ENCODE results near the gene PTPRN2. TPM values are rescaled to one million over a fixed set of nuclear protein-coding genes. Genes with fewer than 3 reads are reported as not detected.

PTPRN2 gene
- total and polyA plus RNA-seq, 7 donors = 3.2 to 7.1 (median 5.5) TPM

DNA sequence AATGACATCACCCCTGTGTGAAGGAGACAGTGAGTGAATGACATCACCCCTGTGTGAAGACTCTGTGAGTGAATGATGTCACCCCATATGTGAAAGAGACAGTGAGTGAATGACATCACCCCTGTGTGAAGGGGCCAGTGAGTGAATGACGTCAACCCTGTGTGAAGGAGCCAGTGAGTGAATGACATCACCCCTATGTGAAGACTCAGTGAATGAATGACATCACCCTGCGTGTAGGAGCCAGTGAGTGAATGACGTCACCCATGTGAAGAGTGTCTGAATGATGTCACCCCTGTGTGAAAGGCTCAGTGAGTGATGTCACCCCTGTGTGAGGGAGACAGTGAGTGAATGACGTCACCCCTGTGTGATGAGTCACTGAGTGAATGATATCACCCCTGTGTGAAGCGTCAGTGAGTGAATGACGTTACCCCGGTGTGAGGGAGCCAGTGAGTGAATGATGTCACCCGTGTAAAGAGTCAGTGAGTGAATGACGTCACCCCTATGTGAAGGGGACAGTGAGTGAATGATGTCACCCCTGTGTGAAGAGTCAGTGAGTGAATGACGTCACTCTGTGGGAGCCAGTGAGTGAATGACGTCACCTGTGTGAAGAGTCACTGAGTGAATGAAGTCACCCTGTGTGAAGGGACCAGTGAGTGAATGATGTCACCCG lies 478.1 kb downstream of the PTPRN2 start:
- no peaks in the 10 kb centered on the region for H3K9me3 ChIP-seq
- intact Hi-C loops (cut with DNase I) = no loop called here
- TF ChIP-seq POLR2A (IDR thresholded peaks at IDR 0.05) (no peak), EP300 (IDR thresholded peaks at IDR 0.05) (no peak), POLR2AphosphoS5 (IDR thresholded peaks at IDR 0.05) (no peak)
- TF ChIP-seq, protein P1, sequence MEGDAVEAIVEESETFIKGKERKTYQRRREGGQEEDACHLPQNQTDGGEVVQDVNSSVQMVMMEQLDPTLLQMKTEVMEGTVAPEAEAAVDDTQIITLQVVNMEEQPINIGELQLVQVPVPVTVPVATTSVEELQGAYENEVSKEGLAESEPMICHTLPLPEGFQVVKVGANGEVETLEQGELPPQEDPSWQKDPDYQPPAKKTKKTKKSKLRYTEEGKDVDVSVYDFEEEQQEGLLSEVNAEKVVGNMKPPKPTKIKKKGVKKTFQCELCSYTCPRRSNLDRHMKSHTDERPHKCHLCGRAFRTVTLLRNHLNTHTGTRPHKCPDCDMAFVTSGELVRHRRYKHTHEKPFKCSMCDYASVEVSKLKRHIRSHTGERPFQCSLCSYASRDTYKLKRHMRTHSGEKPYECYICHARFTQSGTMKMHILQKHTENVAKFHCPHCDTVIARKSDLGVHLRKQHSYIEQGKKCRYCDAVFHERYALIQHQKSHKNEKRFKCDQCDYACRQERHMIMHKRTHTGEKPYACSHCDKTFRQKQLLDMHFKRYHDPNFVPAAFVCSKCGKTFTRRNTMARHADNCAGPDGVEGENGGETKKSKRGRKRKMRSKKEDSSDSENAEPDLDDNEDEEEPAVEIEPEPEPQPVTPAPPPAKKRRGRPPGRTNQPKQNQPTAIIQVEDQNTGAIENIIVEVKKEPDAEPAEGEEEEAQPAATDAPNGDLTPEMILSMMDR (IDR thresholded peaks at IDR 0.05) = no peak
- 86 to 90% methylated on average over 12 of the region's 12 CpGs for WGBS, 2 donors
- H3K27ac ChIP-seq = no peak overlapping the region
- H3K27me3 ChIP-seq = peaks cover 0 to 21% (median 0%) of the 10 kb centered on the region in 3 donors
- H3K4me1 ChIP-seq = no peaks in the 10 kb centered on the region
- no peak overlapping the region for H3K4me3 ChIP-seq
- H3K36me3 ChIP-seq = no peaks in the 10 kb centered on the region
- DNase-seq = no peak

DNA sequence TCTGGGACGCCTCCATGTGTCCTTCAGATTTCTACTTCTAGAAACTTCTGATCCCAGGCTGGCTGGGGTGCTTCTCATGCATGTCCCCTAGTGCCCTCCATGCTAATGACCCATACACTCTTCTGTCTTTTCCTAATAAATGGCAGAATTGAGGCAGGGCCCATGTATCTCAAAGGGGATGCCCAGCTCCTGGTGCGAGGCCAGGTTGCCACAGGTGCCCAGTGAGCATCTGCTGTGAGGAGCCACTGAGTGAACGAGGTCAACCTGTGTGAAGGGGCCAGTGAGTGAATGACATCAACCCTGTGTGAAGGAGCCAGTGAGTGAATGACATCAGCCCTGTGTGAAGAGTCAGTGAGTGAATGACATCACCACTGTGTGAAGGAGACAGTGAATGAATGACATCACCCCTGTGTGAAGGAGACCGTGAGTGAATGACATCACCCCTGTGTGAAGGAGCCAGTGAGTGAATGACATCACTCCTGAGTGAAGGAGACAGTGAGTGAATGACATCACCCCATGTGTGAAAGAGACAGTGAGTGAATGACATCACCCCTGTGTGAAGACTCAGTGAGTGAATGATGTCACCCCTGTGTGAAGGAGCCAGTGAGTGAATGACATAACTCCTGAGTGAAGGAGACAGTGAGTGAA lies 478.9 kb downstream of the PTPRN2 start:
- TF ChIP-seq EP300 (IDR thresholded peaks at IDR 0.05) (no peak), POLR2A (IDR thresholded peaks at IDR 0.05) (no peak), POLR2AphosphoS5 (IDR thresholded peaks at IDR 0.05) (no peak)
- TF ChIP-seq, protein P1 (IDR thresholded peaks at IDR 0.05) = no peak
- no peak for DNase-seq
- Histone ChIP-seq H3K4me3 (no peak overlapping the region), H3K36me3 (no peaks in the 10 kb centered on the region), H3K27ac (no peak overlapping the region), H3K27me3 (peaks cover 0 to 21% (median 0%) of the 10 kb centered on the region in 3 donors), H3K9me3 (no peaks in the 10 kb centered on the region), H3K4me1 (no peaks in the 10 kb centered on the region)
- intact Hi-C loops (cut with DNase I) = no loop called here
- 87 to 88% methylated on average over 4 of the region's 4 CpGs for WGBS, 2 donors

DNA sequence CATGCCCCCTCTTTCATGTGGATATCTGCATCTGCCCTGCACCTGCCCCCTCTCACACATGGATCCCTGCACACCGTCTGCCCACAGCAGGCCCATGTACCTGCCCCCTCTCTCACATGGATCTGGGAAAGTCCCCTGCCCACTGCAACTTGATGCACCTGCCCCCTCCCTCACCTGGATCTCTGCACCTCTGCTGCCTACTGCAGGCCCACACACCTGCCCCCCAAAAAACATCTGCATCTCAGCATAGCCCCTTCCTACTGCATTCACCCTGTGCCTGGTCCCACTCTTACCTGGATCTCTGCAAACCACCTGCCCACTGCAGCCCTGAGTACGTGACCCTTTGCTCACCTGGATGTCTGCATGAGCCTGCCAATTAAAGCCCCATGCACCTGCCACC lies 479.8 kb downstream of the PTPRN2 start:
- Histone ChIP-seq H3K9me3 (no peaks in the 10 kb centered on the region), H3K4me3 (no peak overlapping the region), H3K27ac (no peak overlapping the region), H3K27me3 (peaks cover 0 to 27% (median 0%) of the 10 kb centered on the region in 3 donors), H3K36me3 (no peaks in the 10 kb centered on the region), H3K4me1 (no peaks in the 10 kb centered on the region)
- TF ChIP-seq POLR2AphosphoS5 (IDR thresholded peaks at IDR 0.05) (no peak), POLR2A (IDR thresholded peaks at IDR 0.05) (no peak), EP300 (IDR thresholded peaks at IDR 0.05) (no peak)
- TF ChIP-seq, protein P1 (IDR thresholded peaks at IDR 0.05) = no peak
- no peak for DNase-seq
- WGBS, 2 donors = 56 to 83% methylated on average over 2 of the region's 2 CpGs
- intact Hi-C loops (cut with DNase I) = no loop called here

DNA sequence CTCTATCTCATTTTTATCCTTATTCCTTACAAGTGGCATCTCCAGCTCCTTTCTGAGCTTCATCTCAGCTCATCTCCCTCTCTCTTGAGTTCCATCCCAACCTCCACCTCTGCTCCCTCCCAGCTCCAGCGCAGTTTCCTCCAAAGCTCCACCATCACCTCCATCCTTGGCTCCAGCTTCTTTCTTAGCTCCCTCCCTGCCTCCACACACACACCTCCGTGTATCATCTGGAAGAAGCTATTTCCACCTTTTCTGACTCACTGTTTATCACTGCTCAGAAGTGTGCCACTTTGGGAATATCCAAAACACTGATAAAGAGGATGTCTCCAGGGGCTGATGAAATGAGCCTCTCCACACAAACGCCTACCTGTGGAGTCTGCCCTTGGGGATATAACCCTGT lies 481.4 kb downstream of the PTPRN2 start:
- no peak for DNase-seq
- TF ChIP-seq EP300 (IDR thresholded peaks at IDR 0.05) (no peak), POLR2AphosphoS5 (IDR thresholded peaks at IDR 0.05) (no peak), POLR2A (IDR thresholded peaks at IDR 0.05) (no peak)
- TF ChIP-seq, protein P1 (IDR thresholded peaks at IDR 0.05) = no peak
- WGBS, 2 donors = 70 to 79% methylated on average over 3 of the region's 3 CpGs
- H3K36me3 ChIP-seq = no peaks in the 10 kb centered on the region
- no peaks in the 10 kb centered on the region for H3K9me3 ChIP-seq
- H3K4me1 ChIP-seq = no peaks in the 10 kb centered on the region
- H3K27ac ChIP-seq = no peak overlapping the region
- no peak overlapping the region for H3K4me3 ChIP-seq
- intact Hi-C loops (cut with DNase I) = no loop called here
- H3K27me3 ChIP-seq = peaks cover 0 to 42% (median 0%) of the 10 kb centered on the region in 3 donors

Measured in sigmoid colon (tissue), 7 donors.